NK-92 treated with Interleukin-12 subunit alpha and Interleukin-12 subunit beta, amount 100 ng/mL, for 24 hours (cell line): ENCODE results near the gene SPINK4.

Experiments
- DNase-seq: peaks from one replicate; lab custom pipeline; 2025; lab: John Stamatoyannopoulos, UW

Gene SPINK4

DNA sequence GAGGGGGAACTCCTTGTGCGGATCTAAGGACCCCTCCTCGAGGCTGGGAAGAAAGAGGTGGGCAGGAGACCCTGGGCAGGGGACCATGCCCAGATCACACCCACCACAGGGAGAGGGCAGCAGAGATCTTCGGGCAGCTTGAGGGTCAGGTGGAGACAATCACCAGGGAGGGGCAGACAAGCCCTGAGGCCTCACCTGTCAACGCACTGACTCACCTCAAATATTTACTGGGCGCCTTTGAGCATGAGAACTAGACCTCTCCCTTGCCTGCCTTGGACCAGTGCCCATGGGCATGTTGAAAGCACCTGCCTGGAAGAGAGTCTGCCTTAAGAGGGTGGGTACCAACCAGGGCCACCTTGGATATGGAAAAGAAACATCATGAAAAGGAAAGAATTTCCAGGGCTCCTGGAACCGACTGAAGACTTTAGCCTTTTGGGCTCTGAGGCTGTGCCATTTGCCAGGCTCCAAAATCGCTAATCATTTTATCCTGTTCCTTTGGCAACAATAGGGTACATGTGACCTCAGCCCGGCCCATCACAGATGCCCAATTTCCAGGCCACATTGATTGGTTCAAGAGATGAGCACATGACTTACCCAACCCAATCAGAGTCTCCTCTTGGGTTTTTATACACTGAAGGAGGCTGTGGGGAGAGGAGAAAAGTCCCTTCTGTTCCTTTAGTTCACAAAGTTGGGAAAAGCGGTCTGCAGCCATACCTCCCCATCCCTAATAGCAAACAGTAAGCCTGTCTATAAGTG is 10.4 kb upstream of the SPINK4 start:
- no peak for DNase-seq

DNA sequence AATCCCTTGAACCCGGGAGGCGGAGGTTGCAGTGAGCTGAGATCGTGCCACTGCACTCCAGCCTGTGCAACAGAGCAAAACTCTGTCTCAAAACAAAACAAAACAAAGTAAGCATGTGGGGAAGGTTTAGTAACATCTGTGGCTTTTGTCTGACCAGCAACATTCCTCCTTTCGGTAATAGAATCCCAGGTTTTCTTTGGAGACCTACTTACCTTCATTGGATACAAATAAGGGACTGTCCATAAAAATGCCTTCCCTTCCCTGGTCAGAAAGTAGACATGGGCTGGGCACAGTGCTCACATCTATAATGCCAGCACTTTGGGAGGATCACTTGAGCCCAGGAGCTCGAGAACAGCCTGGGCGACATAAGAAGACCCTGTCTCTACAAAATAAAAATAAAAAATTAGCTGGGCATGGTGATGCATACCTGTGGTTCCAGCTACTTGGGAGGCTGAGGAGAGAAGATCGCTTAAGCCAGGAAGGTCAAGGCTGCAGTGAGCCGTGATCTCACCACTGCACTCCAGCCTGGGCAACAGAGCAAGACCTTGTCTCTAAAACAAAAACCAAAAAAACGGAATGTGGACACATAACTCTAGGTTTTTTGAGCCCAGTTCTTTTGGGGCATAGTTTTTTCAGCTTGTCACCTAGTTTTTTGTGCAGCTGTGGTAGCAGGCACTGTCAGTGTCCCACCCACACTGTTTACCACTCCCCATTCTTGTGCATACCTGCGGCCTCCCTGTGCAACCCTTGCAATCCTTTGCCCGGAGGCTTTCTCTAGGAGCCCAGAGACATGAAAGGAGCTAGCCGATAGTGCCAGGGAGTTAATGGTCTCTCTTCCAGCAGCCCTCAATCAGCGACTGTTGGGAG is 9.0 kb upstream of the SPINK4 start:
- DNase-seq, result no peak

DNA sequence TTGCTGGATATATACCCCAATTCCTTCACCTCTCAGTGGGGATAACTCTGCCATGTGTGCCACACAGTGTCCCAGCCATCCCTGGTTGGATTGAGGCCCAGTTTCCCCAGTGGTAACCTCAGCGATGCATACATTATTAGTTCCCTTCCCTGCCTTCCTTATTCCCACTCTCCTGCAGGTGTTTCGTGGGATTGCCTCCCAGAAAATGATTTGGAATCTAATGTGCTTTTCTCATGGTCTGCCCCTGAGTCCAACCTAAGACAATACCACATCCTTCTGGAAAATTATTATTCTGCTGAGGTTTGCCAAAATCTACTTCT is 8.4 kb upstream of the SPINK4 start:
- no peak for DNase-seq

DNA sequence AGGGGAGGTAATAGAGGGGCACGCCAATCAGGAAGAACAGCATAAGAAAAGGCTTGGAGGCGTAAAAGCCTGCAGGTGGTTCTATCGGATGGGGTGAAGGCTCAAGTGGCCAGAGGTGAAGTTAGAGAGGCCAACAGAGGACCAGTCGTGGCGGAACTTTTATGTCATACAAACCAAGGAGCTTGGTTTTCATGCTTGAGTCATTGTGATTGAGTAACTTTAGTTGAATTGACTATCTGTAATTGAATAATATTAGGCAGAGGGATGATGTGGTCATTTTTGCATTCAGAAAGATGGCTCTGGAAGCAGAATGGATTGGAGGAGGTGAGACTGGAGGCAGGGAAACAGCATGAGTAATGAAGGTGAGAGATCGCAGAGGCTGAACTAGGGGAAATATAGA is 7.2 kb upstream of the SPINK4 start:
- DNase-seq, result no peak

DNA sequence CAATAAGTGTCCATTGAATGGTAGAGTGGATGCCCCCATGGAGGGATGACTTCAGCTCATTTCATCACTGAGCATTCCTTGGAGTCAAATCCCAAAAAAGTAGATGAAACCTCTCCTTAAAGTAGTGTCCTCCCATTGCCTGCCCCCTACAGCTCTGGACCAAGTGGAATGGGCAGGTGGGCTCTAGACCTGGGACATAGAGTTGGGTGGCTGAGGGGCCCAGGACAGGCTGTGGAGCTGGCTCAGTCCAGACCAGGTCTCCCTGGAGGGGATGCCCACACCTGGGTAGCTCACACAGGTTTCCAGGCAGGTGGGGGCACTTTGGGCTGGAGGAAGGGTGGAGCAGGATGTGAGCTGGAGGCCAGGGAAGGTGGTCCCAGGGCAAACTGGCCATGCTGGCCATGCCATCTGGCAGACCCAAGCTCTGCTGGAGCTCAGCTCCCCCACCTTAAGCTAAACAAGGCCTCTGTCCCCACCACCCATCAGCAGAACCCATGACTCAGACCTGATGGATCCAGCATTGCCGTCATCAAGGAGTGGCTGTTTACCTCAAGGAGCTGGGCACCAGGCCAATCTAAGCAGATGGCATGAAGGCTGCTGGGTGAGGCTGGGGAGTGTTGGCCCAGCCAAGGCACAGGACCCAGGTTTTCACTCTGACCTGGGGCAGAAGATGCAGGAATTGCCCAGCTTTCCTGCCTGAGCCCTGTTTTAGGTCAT is 6.2 kb upstream of the SPINK4 start:
- no peak for DNase-seq

DNA sequence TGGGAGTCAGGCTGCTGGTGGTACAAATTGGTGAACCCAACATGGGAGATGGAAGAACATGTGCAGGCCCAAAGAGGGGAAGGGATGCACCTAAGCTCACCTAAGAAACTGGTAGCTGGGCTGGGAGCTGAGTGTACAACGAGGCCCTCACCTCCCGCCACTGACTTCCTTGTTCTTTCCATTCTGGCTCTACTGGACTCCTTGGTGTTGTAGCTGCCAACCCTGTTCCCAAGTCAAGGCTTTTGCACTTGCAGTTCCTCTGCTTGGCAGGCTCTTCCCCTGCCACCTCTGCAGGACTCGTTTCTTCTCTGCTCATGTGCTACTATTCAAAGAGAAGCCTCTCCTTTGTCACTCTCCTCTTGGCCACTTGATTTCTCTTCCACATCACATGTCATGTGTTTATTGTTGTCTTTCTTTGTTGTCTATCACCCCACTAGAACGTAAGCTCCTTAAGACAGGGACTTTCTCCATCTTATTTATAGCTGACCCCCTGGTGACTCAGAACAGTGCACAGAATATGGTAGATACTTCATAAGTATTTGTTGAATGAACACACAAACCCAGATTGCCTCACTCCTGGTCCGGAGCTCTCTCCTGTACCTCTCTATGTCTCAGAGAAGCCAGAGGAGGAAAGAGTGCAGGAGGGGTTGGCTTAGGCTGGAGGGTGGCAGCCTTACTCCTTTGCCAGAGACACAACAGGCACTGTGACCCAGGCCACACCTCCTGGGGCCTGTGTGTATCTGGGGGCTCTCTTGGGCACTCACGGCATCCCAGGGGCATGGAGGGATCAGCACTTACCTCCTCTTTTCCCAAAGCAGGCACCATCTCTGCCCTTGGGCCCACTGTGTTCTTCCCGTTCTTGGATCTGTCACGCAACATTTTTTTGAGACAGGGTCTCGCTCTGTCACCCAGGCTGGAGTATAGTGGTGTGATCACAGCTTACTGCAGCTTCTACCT is 5.2 kb upstream of the SPINK4 start:
- DNase-seq, result no peak

DNA sequence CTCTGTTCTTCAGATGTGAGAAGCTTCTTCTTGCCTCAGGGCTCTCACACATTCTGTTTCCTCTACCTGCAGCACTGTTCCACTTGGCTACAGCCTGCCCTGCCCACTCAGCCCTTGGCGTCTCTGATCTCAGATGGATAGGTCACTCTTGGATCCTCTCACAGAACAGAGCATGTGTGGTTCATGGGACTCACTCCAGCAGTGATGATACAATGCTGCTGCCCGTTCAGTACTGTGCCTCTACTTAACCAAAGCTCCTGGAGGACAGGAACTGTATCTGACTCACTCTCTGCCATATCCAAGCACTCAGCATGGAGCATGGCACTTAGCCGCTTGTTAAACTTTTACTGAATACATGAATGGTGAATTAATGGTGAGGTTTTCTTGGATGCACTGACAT is 3.4 kb upstream of the SPINK4 start:
- DNase-seq, result no peak

DNA sequence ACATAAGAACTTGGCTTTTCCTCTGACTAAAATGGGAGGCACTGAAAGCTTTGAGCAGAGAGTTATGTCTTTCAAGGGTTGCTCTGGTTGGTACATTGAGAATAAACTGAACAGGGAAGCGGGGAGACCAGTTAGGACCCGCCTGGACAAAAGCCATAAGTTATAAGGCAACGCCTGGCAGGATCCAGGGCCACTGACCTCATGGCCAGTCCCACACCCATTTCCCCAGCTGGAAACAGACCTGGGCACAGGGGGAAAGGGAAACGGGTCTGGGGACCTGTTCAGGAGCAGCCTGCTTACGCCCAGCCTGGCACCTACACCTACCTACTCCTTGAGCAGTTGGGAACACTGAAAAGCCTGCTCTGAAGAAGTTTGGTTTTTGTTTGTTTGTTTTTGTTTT is 1.3 kb downstream of the SPINK4 start:
- no peak for DNase-seq

DNA sequence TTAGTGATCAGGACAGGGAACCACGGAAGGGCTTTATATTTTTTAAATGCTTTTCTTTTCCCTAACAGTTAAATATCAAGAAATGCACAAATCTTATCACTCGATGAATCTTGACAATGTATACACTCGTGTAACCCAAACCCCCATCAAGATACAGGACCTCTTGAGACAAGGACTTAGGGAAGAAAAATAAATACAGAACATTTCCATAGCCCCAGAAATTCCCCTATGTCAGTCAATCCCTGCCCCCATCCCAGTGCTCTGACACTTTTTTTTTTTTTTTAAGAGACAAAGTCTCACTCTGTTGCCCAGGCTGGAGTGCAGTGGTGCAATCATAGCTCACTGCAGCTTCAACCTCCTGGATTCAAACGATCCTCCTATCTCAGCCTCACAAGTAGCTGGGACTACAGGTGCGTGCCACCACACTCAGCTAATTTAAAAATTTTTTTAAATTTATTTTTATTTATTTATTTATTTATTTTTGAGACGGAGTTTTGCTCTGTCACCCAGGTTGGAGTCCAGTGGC is 2.7 kb downstream of the SPINK4 start:
- no peak for DNase-seq

DNA sequence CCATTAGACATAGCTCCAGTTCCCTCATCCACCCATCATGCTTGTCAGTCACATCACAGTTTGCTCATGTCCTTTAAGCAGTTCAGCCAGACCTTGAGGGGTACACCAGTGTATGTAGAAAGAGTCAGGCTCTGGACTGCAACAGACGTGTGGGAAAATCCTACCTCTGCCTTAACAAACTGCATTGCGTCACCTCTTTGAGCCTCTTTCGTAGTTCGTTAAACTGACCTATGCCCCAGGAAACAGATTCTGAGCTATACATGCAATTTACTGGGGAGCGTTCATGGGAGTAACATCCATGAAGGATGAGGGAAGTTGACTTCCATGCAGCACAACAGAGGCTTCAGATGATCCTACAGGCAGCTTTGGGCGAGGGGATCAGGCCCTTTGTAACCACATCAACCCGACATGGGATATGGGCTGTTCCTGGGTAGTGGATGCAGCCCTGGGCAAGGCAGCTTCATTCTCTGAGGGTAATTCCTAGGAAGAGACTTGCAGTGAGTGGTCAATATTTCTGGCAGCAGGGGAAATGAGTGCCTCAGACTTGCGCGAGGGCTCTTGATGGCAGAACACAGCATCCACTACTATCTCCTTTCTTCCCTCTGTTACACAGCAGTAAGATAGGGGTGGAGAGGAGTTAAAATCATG is 4.3 kb downstream of the SPINK4 start:
- no peak for DNase-seq

DNA sequence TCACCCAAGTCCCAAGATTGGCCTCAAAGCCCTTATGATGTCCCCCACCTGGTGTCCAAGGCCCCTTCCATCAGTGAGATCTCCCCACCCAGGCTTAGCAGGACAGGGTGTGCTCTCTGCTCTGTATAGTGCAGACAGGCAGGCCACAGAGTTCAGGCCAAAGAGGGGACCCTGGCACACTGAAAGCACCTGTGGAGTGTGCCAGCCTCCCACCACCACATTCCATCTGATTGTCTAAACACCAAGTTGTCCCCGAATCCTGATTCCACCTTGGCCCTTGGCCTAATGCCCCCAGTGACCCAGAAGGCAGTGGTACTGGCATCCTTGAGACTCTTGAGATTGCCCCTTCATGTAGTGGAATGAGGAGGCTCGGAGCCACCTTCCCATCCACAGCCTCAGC is 5.4 kb downstream of the SPINK4 start:
- no peak for DNase-seq

DNA sequence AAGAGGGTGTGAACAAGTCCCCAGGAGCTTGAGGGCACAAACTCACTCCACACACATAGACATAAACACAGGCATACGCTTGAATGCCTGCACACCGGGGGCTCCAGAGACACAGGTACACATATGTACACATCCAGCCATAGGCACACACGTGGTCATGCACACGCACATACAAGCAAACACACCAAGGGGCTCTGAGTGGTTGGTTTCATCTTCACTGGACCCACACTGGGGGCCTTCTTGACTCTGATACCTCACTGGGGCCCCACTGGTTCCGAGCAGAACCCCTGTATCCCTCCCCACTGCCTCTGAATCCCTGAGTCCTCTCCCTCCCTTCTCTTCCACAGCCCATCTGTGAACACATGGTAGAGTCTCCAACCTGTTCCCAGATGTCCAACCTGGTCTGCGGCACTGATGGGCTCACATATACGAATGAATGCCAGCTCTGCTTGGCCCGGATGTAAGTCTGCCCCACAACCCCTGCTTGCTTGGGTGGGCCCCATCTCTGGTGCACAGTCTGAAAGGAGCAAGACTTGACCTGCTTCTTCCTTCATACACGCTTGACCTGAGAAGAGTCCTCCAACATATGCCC is 6.4 kb downstream of the SPINK4 start:
- no peak for DNase-seq

DNA sequence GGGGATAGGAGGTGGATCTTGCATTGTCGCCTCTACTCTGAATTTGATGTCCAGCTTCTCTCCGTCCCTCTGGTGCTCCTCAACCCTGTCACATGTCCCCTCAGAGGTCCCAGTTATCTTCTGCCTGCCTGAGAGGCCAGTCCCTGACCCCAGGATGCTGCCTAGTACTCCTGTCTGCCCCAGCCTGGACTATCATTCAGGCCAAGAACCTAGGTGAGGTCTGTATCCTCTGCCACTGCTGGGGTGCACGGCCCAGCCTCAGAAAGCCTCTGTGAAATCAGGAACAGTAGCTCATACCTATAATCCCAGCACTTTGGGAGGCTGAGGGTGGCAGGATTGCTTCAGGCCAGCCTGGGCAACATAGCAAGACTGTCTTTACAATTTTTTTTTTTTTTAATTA is 8.6 kb downstream of the SPINK4 start:
- DNase-seq, result no peak

DNA sequence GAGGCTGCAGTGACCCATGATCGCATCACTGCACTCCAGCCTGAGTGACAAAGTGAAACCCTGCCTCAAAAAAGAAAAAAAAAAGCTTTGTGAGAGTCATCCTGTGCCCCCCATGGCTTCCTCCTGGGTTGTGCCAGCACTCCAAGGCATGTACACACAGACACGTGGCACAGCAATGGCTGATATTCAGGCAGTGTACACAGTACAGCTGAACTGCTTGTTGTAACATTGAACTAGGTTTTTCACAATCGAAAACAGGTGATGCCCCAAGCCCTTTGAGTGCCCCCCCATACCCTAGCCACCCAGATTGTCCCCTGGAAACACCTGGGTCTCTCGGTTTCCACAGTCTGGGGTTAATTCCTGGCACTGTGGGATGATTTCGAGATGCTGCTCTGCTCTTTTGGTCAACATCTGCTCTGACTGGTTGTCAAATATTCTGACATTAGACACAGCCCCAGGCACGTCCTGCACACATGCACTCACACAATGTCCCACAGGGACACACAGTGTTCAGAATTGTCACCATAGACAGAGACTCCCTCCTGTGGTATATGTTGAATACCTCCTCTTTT is 9.2 kb downstream of the SPINK4 start:
- no peak for DNase-seq

DNA sequence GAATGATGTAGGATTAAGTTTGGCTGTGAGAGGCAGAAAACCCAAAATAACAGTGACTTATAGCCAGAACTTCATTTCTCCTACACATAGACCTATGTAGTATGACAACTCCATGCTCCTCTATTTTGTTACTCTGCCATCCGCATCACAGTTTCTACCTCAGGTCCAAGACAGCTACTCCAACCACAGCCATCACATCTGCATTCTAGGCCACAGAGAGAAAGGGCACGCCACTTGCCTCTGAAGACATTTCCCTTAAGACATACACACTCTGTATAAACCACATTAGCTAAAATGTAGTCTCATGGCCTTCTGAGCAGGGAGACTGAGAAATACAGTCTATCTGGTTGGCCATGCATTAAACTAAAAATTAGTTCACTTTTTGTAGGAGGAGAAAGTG is 10.0 kb downstream of the SPINK4 start:
- DNase-seq, result no peak

DNA sequence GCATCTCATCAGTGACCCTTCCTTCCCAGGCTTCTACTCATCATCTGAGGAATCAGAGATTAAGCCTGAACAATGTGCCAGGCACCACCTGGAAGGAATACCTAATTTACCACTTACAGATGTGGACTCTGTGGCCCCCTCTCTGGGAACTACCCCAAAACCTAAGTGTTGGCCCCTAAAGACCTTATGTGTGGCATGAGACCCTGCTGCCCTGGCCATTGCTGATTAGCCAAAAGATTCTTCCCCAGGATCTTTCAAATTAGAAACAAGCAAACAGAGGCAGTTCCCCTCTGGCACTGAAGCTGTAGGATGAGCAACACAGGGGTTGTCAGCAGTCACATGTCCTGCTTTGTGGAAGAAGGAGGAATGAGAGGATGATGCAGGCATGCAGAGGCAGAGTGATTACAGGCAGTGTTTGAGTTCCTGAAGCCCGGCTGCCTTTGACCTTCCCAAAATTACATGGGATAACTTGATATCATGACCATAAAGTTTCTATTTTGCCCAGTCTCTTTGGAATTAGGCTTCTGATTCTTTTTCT is 10.6 kb downstream of the SPINK4 start:
- DNase-seq, result no peak

DNA sequence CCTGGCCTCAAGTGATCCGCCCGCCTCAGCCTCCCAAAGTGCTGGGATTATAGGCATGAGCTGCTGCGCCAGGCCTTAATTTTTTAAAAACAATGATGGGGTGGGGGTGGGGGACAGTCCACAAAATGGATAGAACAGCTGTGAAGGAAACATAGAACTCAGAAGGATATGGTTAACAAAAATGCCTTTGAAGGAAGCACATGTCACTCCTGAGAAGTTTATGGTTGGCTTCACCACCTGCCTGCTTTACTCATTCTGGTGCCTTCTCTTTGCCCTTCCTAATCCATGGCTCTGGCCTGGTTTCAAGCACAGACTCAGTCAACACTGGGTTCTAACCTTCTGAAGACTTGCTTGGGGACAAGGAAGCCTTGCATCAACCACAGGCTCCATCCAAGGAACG is 14.2 kb downstream of the SPINK4 start:
- no peak for DNase-seq

DNA sequence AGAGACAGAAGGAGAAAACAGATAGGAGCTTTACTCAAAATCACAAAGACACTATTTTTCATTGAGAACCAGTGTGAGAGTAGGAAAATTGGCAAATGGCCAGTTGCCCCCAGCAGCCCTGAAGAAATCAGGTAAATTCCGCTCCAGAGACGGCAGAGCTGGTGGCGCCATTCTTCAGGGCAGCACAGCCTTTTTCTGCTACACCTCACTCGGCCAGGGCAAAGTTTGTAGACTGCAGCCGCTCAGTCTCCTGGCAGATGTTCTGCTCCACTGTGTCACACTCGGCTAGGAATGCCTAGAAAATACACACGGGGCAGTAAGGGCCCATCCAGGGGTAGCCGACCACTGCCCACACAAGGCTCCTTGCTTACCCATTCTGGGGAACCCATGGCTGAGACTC is 15.0 kb downstream of the SPINK4 start:
- DNase-seq, result no peak

DNA sequence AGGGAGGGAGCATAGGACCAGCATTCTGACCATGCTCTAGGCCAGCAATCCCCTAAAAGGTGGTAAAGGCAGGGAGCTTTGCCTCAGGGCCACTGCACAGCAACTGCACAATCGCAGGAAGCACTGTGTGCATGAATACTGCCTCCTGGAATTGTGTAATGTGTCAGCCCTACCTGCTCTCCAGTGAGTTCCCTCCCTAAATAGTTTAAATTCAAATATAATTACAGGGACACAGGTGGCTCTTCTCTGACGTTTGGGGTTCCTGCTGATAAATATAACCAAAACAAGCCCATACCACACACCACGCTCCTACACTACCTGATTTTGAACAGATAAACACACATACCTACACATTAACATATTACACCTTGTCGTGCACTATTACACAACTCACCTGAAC is 15.5 kb downstream of the SPINK4 start:
- no peak for DNase-seq

DNA sequence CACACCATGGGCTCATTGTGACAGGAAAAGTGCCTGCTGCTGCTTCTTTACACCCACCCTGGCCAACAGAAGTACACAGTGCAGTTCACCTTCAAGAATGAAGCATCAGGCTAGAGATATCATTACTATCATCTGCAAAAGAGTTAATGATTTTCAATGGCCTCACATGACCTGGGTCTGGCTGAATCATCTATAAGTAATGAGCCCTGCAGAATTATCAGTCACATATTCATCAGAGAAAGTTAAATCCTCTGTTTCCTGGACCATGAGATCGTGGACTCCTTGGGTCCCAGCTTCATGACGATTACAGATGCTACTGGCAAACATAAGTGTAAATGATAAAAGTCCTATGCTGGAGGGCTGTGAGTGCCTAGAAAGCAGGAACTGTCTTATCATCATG is 16.3 kb downstream of the SPINK4 start:
- no peak for DNase-seq
